ENCODE results near the gene PACSIN1.

Gene PACSIN1

DNA sequence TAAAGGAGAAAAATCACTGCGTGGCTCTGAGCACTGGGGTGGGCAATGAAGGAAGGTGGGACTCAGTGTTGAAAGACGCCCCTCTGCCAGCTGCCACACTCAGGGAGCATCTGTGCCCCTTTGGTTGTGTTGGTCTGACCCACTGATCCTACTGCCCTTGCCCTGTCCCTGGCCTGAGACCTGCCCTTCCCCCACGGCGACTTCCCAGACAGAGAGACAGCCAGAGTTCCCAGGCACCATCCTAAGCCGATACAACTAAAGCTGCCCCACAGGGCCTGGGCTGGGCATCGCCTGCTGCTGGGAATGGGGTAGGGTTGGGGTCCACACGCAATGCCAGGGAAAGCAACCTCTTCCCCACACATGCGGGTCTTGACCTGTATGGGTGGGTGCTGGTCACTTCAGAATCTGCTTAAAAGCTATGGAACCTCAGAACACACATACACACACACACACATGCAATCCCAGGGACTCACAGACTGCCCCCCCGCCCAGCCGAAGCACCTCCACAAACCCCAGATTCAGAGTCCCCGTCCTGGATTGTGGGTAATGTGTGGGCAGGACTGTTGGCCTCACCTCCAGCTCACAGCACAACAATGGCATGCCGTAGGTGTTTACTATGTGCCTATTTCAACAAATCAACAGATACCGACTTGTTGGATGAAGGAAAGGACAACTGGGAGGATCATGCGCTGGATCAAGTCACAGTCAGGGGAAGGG, 101.1 kb downstream of the PACSIN1 start:
- H3K4me3 ChIP-seq (ENCODE audit: low read depth, low read length), result no peak overlapping the region
- DNase-seq (ENCODE audit: low read depth), result no peak
- TF ChIP-seq, protein P1, sequence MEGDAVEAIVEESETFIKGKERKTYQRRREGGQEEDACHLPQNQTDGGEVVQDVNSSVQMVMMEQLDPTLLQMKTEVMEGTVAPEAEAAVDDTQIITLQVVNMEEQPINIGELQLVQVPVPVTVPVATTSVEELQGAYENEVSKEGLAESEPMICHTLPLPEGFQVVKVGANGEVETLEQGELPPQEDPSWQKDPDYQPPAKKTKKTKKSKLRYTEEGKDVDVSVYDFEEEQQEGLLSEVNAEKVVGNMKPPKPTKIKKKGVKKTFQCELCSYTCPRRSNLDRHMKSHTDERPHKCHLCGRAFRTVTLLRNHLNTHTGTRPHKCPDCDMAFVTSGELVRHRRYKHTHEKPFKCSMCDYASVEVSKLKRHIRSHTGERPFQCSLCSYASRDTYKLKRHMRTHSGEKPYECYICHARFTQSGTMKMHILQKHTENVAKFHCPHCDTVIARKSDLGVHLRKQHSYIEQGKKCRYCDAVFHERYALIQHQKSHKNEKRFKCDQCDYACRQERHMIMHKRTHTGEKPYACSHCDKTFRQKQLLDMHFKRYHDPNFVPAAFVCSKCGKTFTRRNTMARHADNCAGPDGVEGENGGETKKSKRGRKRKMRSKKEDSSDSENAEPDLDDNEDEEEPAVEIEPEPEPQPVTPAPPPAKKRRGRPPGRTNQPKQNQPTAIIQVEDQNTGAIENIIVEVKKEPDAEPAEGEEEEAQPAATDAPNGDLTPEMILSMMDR (IDR thresholded peaks at IDR 0.05; ENCODE audit: low read depth, low read length), result no peak
- no peak for TF ChIP-seq MYC (IDR thresholded peaks at IDR 0.05; ENCODE audit: low read depth, low read length)
- TF ChIP-seq, protein P2, sequence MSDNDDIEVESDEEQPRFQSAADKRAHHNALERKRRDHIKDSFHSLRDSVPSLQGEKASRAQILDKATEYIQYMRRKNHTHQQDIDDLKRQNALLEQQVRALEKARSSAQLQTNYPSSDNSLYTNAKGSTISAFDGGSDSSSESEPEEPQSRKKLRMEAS (IDR thresholded peaks at IDR 0.05; ENCODE audit: low read depth, low read length), result no peak
- TF ChIP-seq POLR2A (IDR thresholded peaks at IDR 0.05; ENCODE audit: extremely low read depth, insufficient read length), result no peak

DNA sequence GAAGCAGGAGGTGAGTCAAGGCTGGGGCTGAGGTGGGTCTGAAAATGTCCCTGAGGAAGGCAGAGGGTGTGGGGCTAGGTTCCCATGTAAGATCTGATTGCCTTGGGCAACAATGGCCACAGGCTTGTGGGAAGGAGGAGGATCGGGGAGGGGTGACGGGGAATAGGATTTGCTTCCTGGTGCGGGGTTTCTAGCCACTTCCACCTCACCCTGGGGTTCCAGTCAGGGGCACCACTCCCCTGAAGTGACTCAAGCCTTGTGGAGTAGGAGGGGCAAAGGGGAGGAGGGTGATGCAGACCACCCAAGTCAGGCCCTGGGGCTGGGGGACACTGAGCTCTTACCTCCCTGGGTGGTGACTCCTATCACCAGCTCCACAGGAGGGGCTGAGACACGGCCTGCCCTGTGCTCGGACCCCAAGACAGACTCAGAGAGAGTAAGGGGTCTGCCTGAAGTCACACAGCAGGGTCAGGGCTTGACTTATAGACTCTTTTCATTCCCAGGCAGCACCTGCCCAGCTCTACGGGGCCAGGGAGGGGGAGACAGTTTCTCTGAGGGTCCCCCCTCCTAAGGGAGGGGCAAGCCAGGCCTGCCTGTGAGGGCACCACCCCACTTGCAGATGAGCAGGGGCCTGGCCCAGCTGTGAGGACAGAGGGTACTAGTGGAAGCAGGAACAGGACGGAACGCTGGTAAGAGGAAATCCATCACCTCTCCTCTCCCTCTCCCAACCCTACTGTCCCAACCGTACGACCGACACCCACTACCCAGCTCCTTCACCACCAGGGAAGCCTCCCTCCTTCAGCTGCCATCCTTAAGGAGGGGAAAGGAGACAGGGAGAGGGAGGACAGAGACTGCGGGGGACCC, 102.7 kb downstream of the PACSIN1 start:
- H3K4me3 ChIP-seq (ENCODE audit: low read depth, low read length), result no peak overlapping the region
- DNase-seq (ENCODE audit: low read depth), result peak; percentile 71
- no peak for TF ChIP-seq MYC (IDR thresholded peaks at IDR 0.05; ENCODE audit: low read depth, low read length)
- TF ChIP-seq, protein P2 (IDR thresholded peaks at IDR 0.05; ENCODE audit: low read depth, low read length), result no peak
- no peak for TF ChIP-seq POLR2A (IDR thresholded peaks at IDR 0.05; ENCODE audit: extremely low read depth, insufficient read length)
- TF ChIP-seq, protein P1 (IDR thresholded peaks at IDR 0.05; ENCODE audit: low read depth, low read length), result no peak

DNA sequence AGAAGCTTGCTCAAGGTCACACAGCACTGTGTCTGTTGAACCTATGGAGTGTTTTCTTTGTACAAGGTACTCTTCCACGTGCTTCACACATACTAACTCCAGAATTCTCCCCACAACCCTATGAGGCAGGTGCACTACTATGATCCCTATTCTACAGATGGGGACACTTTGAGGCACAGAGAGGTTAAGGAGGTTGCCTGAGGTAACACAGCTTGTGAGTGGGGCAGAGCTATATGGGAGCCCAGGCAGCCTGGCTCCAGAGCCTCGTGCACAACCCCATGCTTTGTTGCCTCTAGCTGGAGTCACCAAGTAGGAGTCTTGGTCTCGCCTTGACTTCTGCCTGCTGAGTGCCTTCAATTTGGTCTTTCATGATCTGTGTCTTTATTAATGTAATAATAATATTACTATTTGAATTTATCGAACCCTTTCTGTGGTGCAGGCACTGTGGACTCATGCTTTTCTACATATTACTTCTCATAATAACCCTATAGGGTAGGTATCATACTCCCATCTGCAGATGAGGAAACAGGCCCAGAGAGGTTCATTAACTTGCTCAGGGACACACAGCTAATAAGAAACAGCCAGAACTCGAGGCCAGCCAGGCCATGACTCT, 103.6 kb downstream of the PACSIN1 start:
- no peak for DNase-seq (ENCODE audit: low read depth)
- TF ChIP-seq MYC (IDR thresholded peaks at IDR 0.05; ENCODE audit: low read depth, low read length), result no peak
- TF ChIP-seq, protein P2 (IDR thresholded peaks at IDR 0.05; ENCODE audit: low read depth, low read length), result no peak
- TF ChIP-seq, protein P1 (IDR thresholded peaks at IDR 0.05; ENCODE audit: low read depth, low read length), result no peak
- no peak for TF ChIP-seq POLR2A (IDR thresholded peaks at IDR 0.05; ENCODE audit: extremely low read depth, insufficient read length)
- no peak overlapping the region for H3K4me3 ChIP-seq (ENCODE audit: low read depth, low read length)

DNA sequence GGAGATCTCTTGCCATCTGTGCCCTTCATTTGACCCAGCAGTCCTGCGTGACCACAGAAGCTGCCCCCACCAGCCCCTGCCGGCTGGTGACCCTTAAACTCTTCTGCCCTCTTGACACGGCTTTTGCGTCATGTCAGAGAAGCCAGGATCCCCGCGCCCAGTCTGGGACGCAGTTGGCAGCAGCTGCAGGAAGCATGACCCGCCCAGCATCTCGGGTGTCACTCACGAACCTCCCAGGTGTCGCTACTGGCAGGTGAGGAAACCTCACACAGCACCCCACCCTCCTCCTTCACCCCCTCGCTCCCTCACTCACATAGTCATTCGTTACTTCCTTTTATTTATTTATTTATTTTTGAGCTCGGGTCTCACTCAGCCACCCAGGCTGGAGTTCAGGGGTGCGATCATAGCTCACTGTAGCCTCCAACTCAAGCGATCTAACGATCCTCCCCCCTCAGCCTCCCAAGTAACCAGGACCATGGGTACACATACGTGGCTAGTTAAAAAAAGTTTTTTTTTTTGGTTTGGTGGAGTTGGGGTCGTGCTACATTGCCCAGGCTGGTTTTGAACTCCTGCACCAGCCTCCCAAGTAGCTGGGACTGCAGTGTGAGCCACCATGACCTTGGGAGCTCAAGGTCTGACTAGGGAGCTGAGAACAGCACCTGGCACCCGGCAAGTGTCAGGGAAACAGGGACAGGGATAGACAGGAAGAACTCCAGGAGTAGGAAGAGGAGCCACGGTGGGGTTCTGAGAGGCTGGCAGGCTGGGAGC, 104.4 kb downstream of the PACSIN1 start:
- TF ChIP-seq, protein P2 (IDR thresholded peaks at IDR 0.05; ENCODE audit: low read depth, low read length), result no peak
- TF ChIP-seq, protein P1 (IDR thresholded peaks at IDR 0.05; ENCODE audit: low read depth, low read length), result no peak
- TF ChIP-seq POLR2A (IDR thresholded peaks at IDR 0.05; ENCODE audit: extremely low read depth, insufficient read length) (no peak), MYC (IDR thresholded peaks at IDR 0.05; ENCODE audit: low read depth, low read length) (no peak)
- DNase-seq (ENCODE audit: low read depth), result no peak
- H3K4me3 ChIP-seq (ENCODE audit: low read depth, low read length), result no peak overlapping the region

DNA sequence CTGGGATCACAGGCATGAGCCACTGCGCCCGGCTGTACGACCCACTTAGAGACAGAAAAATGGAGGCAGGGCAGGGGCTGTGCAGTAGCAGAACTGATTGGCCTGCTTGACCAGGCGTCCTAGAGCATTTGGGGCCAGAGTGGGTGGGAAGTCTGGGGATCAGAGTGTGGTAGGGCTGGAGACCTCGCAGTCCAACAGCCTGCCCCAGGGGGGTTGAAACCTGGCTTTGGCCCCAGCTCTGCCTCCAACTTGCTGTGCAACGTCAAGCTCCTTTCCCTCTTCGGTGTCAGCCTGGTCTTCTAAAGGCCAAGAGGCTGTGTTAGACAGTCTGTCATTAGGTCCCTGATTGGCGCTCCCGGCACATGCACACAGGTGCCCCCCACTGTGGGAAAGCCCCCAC, 105.5 kb downstream of the PACSIN1 start:
- no peak for DNase-seq (ENCODE audit: low read depth)
- H3K4me3 ChIP-seq (ENCODE audit: low read depth, low read length), result no peak overlapping the region
- TF ChIP-seq POLR2A (IDR thresholded peaks at IDR 0.05; ENCODE audit: extremely low read depth, insufficient read length), result no peak
- TF ChIP-seq, protein P1 (IDR thresholded peaks at IDR 0.05; ENCODE audit: low read depth, low read length), result no peak
- TF ChIP-seq, protein P2 (IDR thresholded peaks at IDR 0.05; ENCODE audit: low read depth, low read length), result no peak
- no peak for TF ChIP-seq MYC (IDR thresholded peaks at IDR 0.05; ENCODE audit: low read depth, low read length)

All from NB4 (cell line).